H4 (cell line): ENCODE measurements around the gene SHOC1. TPM values are rescaled to one million over a fixed set of nuclear protein-coding genes. Genes with fewer than 3 reads are reported as not detected.
A peak's percentile ranks its signal among the peaks of the same experiment; 100 is the strongest.
"Not testable (repeated sequence)": the region's sequence is repeated elsewhere in the genome, so short reads cannot be mapped to it uniquely, and the experiment has no call there.

Experiments used
- DNase-seq: peaks from one replicate; pipeline ENCODE4 v3.0.0-alpha.2; 2015; ENCODE audit warnings: low spot score
- total RNA-seq: library from RNA; depleted of rRNA; stranded (reverse); fragments of >200 nt; shearing (Covaris generic); gene quantifications from 2 replicates; pipeline ENCODE4 v1.2.3, GENCODE V29; 2014; rRNA removed

The SHOC1 gene
- total RNA-seq: 0.94 and 1.5 TPM in 2 replicates

- DNase-seq: no peak
Observed at GRCh38 chr9:111794835-111795556, at the start of gene SHOC1. TSS of gene SHOC1 (minus strand) at chr9:111794937. CDS start at chr9:111791418, 3,519 bp downstream.

DNA sequence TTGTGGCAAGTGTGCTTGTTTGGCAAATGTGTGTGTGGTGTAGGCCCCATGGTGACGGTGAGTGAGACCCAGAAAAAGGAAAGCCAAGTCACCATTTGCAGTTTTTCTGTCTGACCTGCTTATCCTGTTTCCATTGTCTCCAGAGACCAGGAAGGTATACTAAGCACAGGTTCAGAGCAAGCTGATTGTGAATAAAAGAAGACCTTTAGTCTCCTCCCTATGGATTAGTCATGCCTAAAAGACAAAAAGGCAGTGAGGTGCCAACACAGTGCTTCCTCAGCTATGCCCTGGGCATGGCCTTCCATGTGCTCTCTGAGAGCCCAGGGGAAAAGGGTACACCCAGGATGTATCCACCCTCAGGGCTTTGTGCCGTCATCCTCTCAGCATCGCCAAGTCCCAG, 49.2 kb upstream of the SHOC1 start:
- DNase-seq: no peak

DNA sequence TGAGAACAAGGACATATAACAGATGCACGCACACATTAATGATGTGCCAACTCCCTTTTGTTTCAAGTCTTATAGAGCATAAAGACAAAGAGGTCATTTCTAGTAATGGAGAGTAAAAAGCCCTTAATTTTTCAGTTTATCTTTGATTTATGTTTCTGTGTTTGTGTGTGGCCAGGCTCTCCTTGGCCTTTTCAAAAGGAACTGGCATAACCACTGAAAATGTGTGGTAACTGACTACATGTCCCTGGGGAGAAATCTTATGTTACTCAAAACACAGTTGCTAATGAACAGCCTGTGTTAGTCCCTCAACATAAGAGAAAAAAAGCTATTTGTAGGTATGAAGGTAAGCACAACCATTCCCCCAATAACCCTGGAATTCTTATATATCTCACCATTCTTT, 47.6 kb upstream of the SHOC1 start:
- no peak for DNase-seq

DNA sequence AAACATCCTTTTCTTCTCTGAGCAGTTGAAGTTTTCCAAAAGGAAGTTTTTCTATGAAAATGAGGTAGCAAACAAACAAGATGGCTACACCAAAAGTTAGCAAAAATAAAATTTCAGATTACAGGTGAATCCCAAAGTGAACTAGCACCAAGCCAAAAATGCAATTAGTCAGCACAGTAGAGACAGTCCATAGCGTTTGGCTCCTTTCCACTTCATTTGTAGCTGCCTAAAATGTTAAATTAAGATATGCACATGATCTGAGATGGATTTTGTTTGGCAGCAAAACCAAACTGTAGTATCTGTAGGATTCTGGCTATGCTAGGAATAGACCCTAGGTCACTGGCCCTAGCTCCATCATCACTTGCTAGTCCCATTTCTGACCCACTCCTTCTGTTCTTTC, 45.7 kb upstream of the SHOC1 start:
- DNase-seq: no peak

GRCh38 chr9:111839987-111840386, 45.2 kb upstream of the SHOC1 start:
- DNase-seq: no peak

DNA sequence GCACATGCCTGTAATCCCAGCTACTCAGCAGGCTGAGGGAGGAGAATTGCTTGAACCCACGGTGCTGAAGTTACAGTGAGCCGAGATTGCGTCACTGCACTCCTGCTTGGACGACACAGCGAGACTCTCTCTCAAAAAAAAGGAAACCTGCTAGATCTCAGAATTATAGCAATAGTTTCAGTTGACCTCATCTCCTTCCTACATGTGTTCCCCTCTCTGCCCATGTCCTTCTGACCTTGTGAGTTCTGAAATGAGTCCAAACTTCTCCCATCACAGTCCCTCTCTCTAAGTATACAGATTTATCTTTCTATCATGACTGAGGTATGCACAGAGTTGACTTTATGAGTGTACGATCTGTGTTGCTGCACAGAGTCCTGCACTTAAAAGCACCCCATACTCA, 44.6 kb upstream of the SHOC1 start:
- DNase-seq: no peak

- no peak for DNase-seq
Observed at GRCh38 chr9:111838439-111838838, 43.7 kb upstream of the SHOC1 start.

- DNase-seq: no peak
Observed at GRCh38 chr9:111836311-111836710, 41.6 kb upstream of the SHOC1 start.

GRCh38 chr9:111833941-111834340, 39.2 kb upstream of the SHOC1 start:
- no peak for DNase-seq

- no peak for DNase-seq
Observed at GRCh38 chr9:111832449-111832848, 37.7 kb upstream of the SHOC1 start.

DNA sequence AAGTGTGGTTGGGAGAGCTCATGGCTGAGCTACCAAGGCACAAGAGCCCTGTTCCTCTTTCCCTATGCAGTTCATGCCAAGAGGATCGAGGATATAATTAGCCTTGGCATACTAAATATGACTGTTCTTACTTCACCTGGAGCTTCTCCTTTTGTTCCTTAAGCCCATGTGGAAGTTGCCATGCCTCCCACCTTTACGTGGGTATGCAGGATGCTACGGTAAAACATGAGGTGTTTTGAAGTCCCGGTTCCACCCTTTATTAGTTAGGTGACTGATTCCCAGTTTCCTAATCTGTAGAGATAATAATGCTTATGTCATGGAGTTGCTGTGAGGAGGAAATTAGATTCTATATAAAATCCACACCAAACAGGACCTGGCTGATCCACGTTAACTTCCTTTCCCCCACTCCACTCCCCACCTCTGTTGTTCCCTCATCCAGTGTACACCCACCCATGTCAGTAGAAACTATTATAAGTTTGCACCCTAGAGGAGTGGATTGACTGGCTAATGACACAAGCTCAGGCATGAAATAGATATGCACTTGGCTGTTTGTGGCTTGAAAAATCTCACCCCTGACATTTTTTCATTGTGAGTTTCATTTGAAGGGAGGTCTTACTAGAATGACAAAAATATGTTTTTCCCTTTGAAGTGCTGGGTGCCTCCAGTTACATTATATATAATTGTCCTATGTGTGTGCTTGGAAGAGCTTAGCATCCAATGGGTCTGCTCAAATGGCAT, 36.8 kb upstream of the SHOC1 start:
- no peak for DNase-seq

GRCh38 chr9:111828193-111828592, 33.5 kb upstream of the SHOC1 start:
- no peak for DNase-seq

GRCh38 chr9:111825468-111826145, 30.9 kb upstream of the SHOC1 start:
- DNase-seq: no peak

DNA sequence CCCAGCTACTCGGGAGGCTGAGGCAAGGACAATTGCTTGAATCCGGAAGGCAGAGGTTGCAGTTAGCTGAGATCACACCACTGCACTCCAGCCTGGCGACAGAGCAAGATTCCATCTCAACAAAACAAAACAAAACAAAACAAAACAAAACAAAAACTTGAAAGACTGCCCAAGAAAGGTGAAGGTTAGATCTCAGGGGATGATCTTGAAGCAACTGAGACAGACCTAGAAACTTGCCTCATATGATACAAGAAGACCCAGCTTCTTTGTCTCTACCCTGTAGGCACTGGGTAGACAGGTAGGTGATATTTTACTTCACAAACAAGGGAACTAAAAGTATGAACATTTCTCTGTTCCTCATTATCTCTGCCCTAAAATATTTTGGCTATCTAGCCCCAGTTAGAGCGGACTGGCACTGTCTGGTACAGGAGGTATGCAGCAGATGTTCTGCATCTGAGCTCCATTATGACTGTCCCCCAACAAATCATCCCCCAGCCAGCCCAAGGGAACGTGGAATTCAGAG, 26.3 kb upstream of the SHOC1 start:
- no peak for DNase-seq

GRCh38 chr9:111819360-111819759, 24.6 kb upstream of the SHOC1 start:
- no peak for DNase-seq

- no peak for DNase-seq
Observed at GRCh38 chr9:111815285-111816070, 20.7 kb upstream of the SHOC1 start.

DNA sequence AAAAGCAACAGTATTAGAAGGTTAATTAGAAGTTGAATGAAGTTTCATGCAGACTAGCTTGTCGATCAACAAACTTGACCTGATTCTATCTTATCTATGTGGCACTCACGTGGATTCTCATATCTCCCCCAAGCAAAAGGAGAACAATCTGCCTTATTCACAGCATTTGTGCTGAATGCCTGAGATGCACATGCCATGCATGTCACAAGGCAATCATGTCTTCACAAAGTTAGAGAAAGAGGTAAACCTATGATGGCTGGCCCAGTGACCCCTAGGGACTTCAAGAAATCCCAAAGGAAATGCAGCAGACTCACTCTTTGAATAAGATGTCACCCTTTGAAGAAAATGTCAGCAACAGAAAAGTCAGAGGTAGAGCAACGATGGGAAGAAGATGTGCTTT, 17.6 kb upstream of the SHOC1 start:
- DNase-seq: no peak

GRCh38 chr9:111810908-111811307, 16.2 kb upstream of the SHOC1 start:
- DNase-seq: no peak

- DNase-seq: not testable (repeated sequence)
Observed at GRCh38 chr9:111810415-111810814, 15.7 kb upstream of the SHOC1 start.

DNA sequence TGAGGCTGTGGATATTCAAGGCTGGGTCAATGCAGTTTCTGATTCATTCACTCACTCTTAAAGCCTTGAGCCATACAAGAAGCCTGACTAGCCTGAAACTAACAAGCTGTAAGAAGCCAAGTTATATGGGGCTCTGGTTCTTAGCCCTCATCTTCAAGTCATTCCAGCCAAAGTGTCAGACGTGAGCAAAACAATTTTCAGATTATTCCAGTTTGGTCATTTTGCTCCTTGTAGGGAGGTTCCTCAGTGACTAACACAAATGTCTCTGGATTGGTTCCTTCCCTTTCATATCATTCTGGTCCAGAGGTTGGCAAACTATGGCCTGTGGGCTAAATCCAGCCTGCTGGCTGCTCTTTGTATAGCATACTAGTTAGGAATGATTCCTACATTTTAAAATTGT, 12.5 kb upstream of the SHOC1 start:
- no peak for DNase-seq

GRCh38 chr9:111806259-111806658, 11.5 kb upstream of the SHOC1 start:
- no peak for DNase-seq

GRCh38 chr9:111805830-111806241, 11.1 kb upstream of the SHOC1 start:
- peak; percentile 30 for DNase-seq
